Measurements from ENCODE around the gene RPL6.

DNA sequence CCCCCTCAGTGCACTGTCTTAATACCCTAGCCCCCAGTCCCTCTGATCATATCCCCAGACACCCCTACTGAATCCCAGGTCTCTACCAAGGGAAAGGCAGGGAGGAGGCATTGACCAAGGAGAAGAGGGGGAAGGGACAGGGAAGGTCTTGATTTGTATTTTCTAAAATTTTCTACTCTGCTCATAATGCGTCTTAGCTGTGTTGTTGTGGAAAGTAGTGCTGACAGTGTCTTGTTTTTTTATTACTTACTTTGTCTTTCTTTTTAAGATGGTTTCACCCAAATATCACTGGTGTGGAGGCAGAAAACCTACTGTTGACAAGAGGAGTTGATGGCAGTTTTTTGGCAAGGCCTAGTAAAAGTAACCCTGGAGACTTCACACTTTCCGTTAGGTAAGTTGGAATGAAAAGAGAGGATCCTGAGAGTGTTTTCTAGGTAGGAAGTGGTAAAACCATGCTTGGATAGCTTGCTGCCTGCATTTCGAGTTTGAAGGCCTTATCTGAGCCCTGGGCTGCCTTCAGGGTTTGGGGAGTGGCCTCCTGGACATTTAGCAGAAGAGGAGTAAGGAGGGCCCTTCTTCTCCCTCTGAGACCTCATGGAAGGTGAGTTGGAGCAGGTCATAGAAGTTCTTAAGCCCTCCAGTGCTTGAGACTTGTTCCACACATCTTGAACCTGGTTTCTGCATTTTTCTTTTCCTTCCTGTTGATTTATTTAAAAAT lies 36.8 kb upstream of the RPL6 start:
- TF ChIP-seq, protein P1, sequence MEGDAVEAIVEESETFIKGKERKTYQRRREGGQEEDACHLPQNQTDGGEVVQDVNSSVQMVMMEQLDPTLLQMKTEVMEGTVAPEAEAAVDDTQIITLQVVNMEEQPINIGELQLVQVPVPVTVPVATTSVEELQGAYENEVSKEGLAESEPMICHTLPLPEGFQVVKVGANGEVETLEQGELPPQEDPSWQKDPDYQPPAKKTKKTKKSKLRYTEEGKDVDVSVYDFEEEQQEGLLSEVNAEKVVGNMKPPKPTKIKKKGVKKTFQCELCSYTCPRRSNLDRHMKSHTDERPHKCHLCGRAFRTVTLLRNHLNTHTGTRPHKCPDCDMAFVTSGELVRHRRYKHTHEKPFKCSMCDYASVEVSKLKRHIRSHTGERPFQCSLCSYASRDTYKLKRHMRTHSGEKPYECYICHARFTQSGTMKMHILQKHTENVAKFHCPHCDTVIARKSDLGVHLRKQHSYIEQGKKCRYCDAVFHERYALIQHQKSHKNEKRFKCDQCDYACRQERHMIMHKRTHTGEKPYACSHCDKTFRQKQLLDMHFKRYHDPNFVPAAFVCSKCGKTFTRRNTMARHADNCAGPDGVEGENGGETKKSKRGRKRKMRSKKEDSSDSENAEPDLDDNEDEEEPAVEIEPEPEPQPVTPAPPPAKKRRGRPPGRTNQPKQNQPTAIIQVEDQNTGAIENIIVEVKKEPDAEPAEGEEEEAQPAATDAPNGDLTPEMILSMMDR (IDR thresholded peaks at IDR 0.05): no peak
- TF ChIP-seq POLR2A (IDR thresholded peaks at IDR 0.05) (no peak), POLR2AphosphoS5 (IDR thresholded peaks at IDR 0.05) (no peak), EP300 (IDR thresholded peaks at IDR 0.05) (no peak)
